ENCODE data around the gene PCDHA9.
"Not testable (repeated sequence)": the region's sequence is repeated elsewhere in the genome, so short reads cannot be mapped to it uniquely, and the experiment has no call there.

PCDHA9 gene

GRCh38 chr5:140835622-140836510 lies 12.3 kb upstream of the PCDHA9 start:
- FAIRE-seq = no peak

DNA sequence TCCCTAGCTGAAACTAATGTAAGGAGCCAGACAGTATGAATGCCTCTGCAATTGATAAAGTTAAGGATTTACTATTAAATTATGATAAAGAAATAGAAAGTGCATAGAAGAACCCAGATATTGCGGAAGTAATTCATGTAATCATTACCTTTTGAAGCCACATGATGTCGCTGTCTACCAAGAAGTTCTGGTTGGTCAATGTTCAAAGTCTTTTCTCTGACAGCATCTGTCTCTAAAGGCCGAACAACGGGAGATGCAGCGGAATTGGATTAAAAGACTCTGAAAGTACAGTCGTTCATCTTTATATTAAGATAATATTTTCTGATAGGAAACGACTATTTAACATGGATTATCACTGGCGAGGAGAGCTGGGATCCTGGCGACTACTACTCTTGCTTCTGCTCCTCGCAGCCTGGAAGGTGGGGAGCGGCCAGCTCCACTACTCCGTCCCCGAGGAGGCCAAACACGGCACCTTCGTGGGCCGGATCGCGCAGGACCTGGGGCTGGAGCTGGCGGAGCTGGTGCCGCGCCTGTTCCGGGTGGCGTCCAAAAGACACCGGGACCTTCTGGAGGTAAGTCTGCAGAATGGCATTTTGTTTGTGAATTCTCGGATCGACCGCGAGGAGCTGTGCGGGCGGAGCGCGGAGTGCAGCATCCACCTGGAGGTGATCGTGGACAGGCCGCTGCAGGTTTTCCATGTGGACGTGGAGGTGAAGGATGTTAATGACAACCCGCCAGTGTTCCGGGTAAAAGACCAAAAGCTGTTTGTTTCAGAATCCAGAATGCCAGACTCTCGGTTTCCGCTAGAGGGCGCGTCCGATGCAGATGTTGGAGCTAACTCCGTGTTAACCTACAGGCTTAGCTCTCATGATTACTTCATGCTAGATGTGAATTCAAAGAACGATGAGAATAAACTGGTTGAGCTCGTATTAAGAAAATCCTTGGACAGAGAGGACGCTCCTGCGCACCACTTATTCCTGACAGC lies 6.9 kb upstream of the PCDHA9 start, which contains the start of gene PCDHA8:
Gene PCDHA8 (plus strand): TSS at position 210 of the 985 bp plus-strand sequence. CDS start 135 bp downstream, at position 345.
- FAIRE-seq = no peak

GRCh38 chr5:140842798-140843733 lies 5.1 kb upstream of the PCDHA9 start:
- no peak for FAIRE-seq

- not testable (repeated sequence) for FAIRE-seq
Observed at GRCh38 chr5:140849831-140850634, 1.9 kb downstream of the PCDHA9 start.

- no peak for FAIRE-seq
Observed at GRCh38 chr5:140855772-140856674, 7.8 kb downstream of the PCDHA9 start, which contains the start of gene PCDHA10. PCDHA10 (plus strand) TSS chr5:140855897; CDS start chr5:140856049, 152 bp downstream.

DNA sequence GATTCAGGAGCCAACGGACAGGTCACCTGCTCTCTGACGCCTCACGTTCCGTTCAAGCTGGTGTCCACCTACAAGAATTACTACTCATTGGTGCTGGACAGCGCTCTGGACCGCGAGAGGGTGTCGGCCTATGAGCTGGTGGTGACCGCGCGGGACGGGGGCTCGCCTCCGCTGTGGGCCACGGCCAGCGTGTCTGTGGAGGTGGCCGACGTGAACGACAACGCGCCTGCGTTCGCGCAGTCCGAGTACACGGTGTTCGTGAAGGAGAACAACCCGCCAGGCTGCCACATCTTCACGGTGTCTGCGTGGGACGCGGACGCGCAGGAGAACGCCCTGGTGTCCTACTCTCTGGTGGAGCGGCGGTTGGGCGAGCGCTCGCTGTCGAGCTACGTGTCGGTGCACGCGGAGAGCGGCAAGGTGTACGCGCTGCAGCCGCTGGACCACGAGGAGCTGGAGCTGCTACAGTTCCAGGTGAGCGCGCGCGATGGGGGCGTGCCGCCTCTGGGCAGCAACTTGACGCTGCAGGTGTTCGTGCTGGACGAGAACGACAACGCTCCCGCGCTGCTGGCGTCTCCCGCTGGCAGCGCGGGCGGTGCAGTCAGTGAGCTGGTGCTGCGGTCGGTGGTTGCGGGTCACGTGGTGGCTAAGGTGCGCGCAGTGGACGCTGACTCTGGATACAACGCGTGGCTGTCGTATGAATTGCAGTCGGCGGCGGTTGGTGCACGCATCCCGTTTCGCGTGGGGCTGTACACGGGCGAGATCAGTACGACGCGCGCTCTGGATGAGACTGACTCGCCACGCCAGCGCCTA lies 9.2 kb downstream of the PCDHA9 start:
- no peak for FAIRE-seq

GRCh38 chr5:140857987-140858240 lies 9.7 kb downstream of the PCDHA9 start:
- FAIRE-seq = no peak

DNA sequence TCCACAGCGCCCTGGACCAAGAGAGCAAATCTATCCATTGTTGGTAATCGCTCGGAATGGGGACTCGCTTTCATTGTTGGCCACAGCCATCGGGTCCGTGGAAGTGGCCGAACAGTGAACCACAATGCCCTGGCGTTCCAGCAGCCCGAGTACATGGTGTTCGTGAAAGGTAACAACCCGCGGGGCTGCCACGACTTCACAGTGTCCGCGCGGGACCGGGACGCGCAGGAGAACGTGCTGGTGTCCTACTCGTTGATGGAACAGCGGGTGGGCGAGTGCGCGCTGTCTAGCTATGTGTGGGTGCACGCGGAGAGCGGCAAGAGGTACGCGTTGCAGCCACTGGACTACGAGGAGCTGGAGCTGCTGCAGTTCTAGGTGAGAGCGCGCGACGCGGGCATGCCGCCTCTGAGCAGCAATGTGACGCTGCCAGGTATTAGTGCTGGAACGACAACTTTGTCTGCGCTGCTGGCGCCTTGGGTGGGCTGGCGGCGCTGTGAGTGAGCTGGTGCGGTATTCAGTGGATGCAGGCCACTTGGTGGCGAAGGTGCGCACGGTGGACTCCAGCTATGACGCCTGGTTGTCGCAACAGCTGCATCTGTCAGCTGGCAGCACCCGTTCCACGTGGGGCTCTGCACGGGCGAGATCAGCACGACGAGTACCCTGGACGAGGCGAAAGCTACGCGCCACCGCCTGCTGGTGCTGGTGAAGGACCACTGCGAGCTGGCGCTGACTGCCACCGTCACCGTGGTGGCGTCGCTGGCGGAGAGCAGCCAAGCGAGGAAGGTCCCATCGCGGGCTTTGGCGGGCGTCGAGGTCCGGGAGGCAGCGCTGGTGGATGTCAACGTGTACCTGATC lies 14.5 kb downstream of the PCDHA9 start:
- no peak for FAIRE-seq

DNA sequence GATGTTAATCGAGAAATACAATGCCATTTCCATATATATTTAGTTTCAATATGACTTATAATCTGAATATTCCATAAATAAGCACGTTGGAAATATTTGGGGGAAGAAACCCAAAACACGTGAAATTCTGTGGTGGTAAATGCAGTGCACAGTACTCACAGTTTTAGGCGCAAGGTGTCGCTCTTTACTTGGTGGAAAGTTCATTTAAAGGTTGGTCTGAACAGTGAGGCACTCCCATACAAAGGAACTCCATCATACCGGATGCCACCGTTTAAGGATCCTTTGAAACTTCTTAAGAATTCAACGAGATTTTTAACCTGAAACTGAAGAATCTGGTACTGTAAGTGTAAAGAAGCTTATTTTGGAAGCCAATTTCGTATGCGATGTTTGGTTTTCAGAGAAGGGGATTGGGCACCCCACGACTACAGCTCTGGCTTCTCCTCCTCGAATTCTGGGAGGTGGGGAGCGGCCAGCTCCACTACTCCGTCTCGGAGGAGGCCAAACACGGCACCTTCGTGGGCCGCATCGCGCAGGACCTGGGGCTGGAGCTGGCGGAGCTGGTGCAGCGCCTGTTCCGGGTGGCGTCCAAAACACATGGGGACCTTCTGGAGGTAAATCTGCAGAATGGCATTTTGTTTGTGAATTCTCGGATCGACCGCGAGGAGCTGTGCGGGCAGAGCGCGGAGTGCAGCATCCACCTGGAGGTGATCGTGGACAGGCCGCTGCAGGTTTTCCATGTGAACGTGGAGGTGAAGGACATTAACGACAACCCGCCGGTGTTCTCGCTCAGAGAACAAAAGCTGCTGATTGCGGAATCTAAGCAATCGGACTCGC lies 20.8 kb downstream of the PCDHA9 start, which contains the start of gene PCDHA11:
Gene PCDHA11 (plus strand): TSS at position 237 of the 834 bp plus-strand sequence. CDS start 147 bp downstream, at position 384.
- FAIRE-seq = no peak

GRCh38 chr5:140869555-140869886 lies 21.3 kb downstream of the PCDHA9 start:
- FAIRE-seq = no peak

DNA sequence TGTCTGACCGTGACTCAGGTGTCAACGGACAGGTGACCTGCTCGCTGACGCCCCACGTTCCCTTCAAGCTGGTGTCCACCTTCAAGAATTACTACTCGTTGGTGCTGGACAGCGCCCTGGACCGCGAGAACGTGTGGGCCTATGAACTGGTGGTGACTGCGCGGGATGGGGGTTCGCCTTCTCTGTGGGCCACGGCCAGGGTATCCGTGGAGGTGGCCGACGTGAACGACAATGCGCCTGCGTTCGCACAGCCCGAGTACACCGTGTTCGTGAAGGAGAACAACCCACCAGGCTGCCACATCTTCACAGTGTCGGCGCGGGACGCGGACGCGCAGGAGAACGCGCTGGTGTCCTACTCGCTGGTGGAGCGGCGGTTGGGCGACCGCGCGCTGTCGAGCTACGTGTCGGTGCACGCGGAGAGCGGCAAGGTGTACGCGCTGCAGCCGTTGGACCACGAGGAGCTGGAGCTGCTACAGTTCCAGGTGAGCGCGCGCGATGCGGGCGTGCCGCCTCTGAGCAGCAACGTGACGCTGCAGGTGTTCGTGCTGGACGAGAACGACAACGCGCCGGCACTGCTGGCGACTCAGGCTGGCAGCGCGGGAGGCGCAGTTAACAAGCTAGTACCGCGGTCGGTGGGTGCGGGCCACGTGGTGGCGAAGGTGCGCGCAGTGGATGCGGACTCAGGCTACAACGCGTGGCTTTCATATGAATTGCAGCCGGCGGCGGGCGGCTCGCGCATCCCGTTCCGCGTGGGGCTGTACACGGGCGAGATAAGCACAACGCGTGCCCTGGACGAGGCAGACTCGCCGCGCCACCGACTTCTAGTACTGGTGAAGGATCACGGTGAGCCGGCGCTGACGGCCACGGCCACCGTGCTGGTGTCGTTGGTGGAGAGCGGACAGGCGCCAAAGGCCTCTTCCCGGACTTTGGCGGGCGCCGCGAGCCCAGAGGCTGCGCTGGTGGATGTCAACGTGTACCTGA lies 22.3 kb downstream of the PCDHA9 start:
- no peak for FAIRE-seq

DNA sequence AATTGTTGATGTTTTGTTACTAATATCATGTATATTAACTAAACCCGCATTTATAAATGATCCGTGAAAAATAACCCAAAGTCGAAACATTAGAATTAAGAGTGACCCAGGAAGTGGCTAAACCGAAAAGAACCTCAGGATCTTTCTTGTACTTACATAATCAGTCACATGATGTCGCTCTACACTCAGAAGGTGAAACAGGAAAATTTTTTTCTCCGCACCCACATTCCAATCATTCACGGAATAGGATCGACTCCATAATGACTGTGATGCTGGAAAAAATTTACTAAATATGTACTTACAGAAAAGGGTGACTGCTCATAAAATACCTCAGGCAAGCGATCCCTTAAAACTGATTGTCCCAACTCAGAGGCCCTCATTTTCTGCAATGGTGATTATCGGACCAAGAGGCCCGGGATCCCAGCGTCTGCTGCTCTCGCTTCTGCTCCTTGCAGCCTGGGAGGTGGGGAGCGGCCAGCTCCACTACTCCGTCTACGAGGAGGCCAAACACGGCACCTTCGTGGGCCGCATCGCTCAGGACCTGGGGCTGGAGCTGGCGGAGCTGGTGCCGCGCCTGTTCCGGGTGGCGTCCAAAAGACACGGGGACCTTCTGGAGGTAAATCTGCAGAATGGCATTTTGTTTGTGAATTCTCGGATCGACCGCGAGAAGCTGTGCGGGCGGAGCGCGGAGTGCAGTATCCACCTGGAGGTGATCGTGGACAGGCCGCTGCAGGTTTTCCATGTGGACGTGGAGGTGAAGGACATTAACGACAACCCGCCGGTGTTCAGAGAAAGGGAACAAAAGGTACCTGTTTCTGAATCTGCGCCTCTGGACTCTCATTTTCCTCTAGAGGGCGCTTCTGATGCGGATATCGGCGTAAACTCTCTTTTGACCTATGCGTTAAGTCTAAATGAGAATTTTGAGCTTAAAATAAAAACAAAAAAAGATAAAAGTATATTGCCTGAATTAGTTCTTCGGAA lies 27.2 kb downstream of the PCDHA9 start, which contains the start of gene PCDHA12:
Gene PCDHA12 (plus strand): TSS at position 224 of the 981 bp plus-strand sequence. CDS start 165 bp downstream, at position 389.
- no peak for FAIRE-seq

DNA sequence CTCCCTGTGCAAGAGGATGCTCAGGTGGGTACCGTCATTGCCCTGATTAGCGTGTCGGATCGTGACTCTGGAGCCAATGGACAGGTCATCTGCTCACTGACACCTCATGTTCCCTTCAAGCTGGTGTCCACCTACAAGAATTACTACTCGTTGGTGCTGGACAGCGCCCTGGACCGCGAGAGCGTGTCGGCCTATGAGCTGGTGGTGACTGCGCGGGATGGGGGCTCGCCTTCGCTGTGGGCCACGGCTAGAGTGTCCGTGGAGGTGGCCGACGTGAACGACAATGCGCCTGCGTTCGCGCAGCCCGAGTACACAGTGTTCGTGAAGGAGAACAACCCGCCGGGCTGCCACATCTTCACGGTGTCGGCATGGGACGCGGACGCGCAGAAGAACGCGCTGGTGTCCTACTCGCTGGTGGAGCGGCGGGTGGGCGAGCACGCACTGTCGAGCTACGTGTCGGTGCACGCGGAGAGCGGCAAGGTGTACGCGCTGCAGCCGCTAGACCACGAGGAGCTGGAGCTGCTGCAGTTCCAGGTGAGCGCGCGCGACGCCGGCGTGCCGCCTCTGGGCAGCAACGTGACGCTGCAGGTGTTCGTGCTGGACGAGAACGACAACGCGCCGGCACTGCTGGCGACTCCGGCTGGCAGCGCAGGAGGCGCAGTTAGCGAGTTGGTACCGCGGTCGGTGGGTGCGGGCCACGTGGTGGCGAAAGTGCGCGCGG lies 28.5 kb downstream of the PCDHA9 start:
- FAIRE-seq = not testable (repeated sequence)

DNA sequence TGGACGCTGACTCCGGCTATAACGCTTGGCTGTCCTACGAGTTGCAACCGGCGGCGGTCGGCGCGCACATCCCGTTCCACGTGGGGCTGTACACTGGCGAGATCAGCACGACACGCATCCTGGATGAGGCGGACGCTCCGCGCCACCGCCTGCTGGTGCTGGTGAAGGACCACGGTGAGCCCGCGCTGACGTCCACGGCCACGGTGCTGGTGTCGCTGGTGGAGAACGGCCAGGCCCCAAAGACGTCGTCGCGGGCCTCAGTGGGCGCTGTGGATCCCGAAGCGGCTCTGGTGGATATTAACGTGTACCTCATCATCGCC lies 29.0 kb downstream of the PCDHA9 start:
- FAIRE-seq = no peak
